Astrocyte of the spinal cord (primary cell): Measurements from ENCODE around the gene KIF22.
"Not testable (repeated sequence)": the region's sequence is repeated elsewhere in the genome, so short reads cannot be mapped to it uniquely, and the experiment has no call there.

Experiments used
- DNase-seq: peaks from one replicate; pipeline ENCODE4 v3.0.0; 2011; ENCODE audit warnings: low read depth, low spot score
- H3K4me3 ChIP-seq: 2 replicates; pipeline ENCODE4 v1.5.1; 2011; ENCODE audit warnings: low read depth, mild to moderate bottlenecking, low read length, moderate library complexity
- CTCF ChIP-seq: IDR thresholded peaks from 2 replicates; pipeline ENCODE4 v1.5.1; 2012; ENCODE audit warnings: low read depth, mild to moderate bottlenecking, low read length, inconsistent platforms
- in situ Hi-C: cut with HindIII; loops from 2 replicates; pipeline ENCODE4 v1.10.0; 2017; ENCODE audit warnings: low sequenced_read_pairs

Gene KIF22

GRCh38 chr16:29769507-29769906, 21.0 kb upstream of the KIF22 start:
- no peak overlapping the region for H3K4me3 ChIP-seq
- in situ Hi-C loops = no loop called here
- no peak for TF ChIP-seq CTCF
- DNase-seq = no peak

GRCh38 chr16:29770250-29770929, 20.2 kb upstream of the KIF22 start:
- no peak overlapping the region for H3K4me3 ChIP-seq
- DNase-seq = no peak
- no peak for TF ChIP-seq CTCF
- in situ Hi-C loops = no loop called here

- H3K4me3 ChIP-seq, in situ Hi-C loops, DNase-seq: not testable (repeated sequence)
These were observed 18.2 kb upstream of the KIF22 start for GRCh38 chr16:29772330-29772729.

- no peak for TF ChIP-seq CTCF
- in situ Hi-C loops = no loop called here
- no peak overlapping the region for H3K4me3 ChIP-seq
- DNase-seq = no peak
These were observed 15.8 kb upstream of the KIF22 start for GRCh38 chr16:29774730-29775129.

GRCh38 chr16:29775742-29776408, 14.7 kb upstream of the KIF22 start:
- no peak for TF ChIP-seq CTCF
- DNase-seq = no peak
- no peak overlapping the region for H3K4me3 ChIP-seq
- in situ Hi-C loops = no loop called here

GRCh38 chr16:29777576-29778350, 12.8 kb upstream of the KIF22 start, which contains the start of gene ZG16:
Gene ZG16, plus strand, starts transcription at chr16:29778256. Its CDS starts 1,011 bp downstream, at chr16:29779267.
- no peak for TF ChIP-seq CTCF
- in situ Hi-C loops = no loop called here
- no peak for DNase-seq
- no peak within 1 kb of the TSS for H3K4me3 ChIP-seq

- no peak overlapping the region for H3K4me3 ChIP-seq
- no peak for DNase-seq
- in situ Hi-C loops = no loop called here
- no peak for TF ChIP-seq CTCF
These were observed 11.1 kb upstream of the KIF22 start for GRCh38 chr16:29779474-29779873.

- H3K4me3 ChIP-seq, DNase-seq, in situ Hi-C loops: not testable (repeated sequence)
These were observed 7.2 kb upstream of the KIF22 start for GRCh38 chr16:29783094-29783953.
